ENCODE data around the gene RAB1B. TPM values are rescaled to one million over a fixed set of nuclear protein-coding genes. Genes with fewer than 3 reads are reported as not detected.
A peak's percentile ranks its signal among the peaks of the same experiment; 100 is the strongest.

Gene RAB1B
- total RNA-seq, 1 donor from 2014 or later, result 72.7 TPM

- Histone ChIP-seq H3K4me1 (peaks cover 35% of the 10 kb centered on the region), H3K27me3 (no peaks in the 10 kb centered on the region), H3K4me3 (no peak overlapping the region), H3K27ac (no peak overlapping the region), H3K9me3 (no peaks in the 10 kb centered on the region), H3K36me3 (no peaks in the 10 kb centered on the region)
- intact Hi-C loops (cut with DNase I), result loop anchor here (10.0 kb wide), 1 partner anchor 58 kb away; no protein-coding TSS in a partner anchor
- no peak for DNase-seq (ENCODE audit: extremely low spot score in 2 of 2)
- TF ChIP-seq POLR2A (IDR thresholded peaks at IDR 0.05), result no peak
- peak in 1 of 2 donors; percentile 31 for TF ChIP-seq POLR2AphosphoS5 (IDR thresholded peaks at IDR 0.05; ENCODE audit: insufficient read depth in 1 of 2, low read depth in 1 of 2)
- peak; percentile 91 to 98 (median 97) for TF ChIP-seq CTCF (IDR thresholded peaks at IDR 0.05)
Measured at GRCh38 chr11:66282468-66283455, 14.3 kb downstream of the RAB1B start.

- Histone ChIP-seq H3K27ac (no peak overlapping the region), H3K4me3 (no peak overlapping the region), H3K4me1 (peaks cover 40% of the 10 kb centered on the region), H3K27me3 (no peaks in the 10 kb centered on the region), H3K36me3 (no peaks in the 10 kb centered on the region), H3K9me3 (no peaks in the 10 kb centered on the region)
- TF ChIP-seq POLR2AphosphoS5 (IDR thresholded peaks at IDR 0.05; ENCODE audit: insufficient read depth in 1 of 2, low read depth in 1 of 2) (no peak), CTCF (IDR thresholded peaks at IDR 0.05) (no peak), POLR2A (IDR thresholded peaks at IDR 0.05) (no peak)
- intact Hi-C loops (cut with DNase I), result loop anchor here (10.0 kb wide), 1 partner anchor 59 kb away; no protein-coding TSS in a partner anchor
- no peak for DNase-seq (ENCODE audit: extremely low spot score in 2 of 2)
Measured at GRCh38 chr11:66283461-66284105, 15.1 kb downstream of the RAB1B start.

GRCh38 chr11:66284526-66285078, 16.2 kb downstream of the RAB1B start:
- no peaks in the 10 kb centered on the region for H3K27me3 ChIP-seq
- no peak for TF ChIP-seq CTCF (IDR thresholded peaks at IDR 0.05)
- TF ChIP-seq POLR2AphosphoS5 (IDR thresholded peaks at IDR 0.05; ENCODE audit: insufficient read depth in 1 of 2, low read depth in 1 of 2), result no peak
- TF ChIP-seq POLR2A (IDR thresholded peaks at IDR 0.05), result no peak
- no peak for DNase-seq (ENCODE audit: extremely low spot score in 2 of 2)
- H3K9me3 ChIP-seq, result no peaks in the 10 kb centered on the region
- intact Hi-C loops (cut with DNase I), result loop anchor here (10.0 kb wide), 1 partner anchor 60 kb away; no protein-coding TSS in a partner anchor
- H3K27ac ChIP-seq, result no peak overlapping the region
- H3K4me3 ChIP-seq, result no peak overlapping the region
- no peaks in the 10 kb centered on the region for H3K36me3 ChIP-seq
- H3K4me1 ChIP-seq, result peaks cover 39% of the 10 kb centered on the region

GRCh38 chr11:66285250-66285947, 17.0 kb downstream of the RAB1B start:
- Histone ChIP-seq H3K9me3 (no peaks in the 10 kb centered on the region), H3K4me3 (no peak overlapping the region), H3K27me3 (no peaks in the 10 kb centered on the region), H3K27ac (no peak overlapping the region), H3K4me1 (peaks cover 47% of the 10 kb centered on the region), H3K36me3 (no peaks in the 10 kb centered on the region)
- no peak for TF ChIP-seq POLR2A (IDR thresholded peaks at IDR 0.05)
- TF ChIP-seq POLR2AphosphoS5 (IDR thresholded peaks at IDR 0.05; ENCODE audit: insufficient read depth in 1 of 2, low read depth in 1 of 2), result no peak
- TF ChIP-seq CTCF (IDR thresholded peaks at IDR 0.05), result no peak
- DNase-seq (ENCODE audit: extremely low spot score in 2 of 2), result no peak
- intact Hi-C loops (cut with DNase I), result loop anchor here (10.0 kb wide), 1 partner anchor 61 kb away; no protein-coding TSS in a partner anchor

All from vagina (tissue), 2 donors.